Retina (tissue), 1 donor: ENCODE data around the gene KIAA0930.
"Not testable (repeated sequence)": the region's sequence is repeated elsewhere in the genome, so short reads cannot be mapped to it uniquely, and the experiment has no call there.

ENCODE experiments used
- DNase-seq: peaks from one replicate; pipeline ENCODE4 v3.0.0-alpha.2; 2016

KIAA0930 gene

GRCh38 chr22:45262931-45263462 is 22.3 kb upstream of the KIAA0930 start:
- DNase-seq, result no peak

GRCh38 chr22:45262195-45262930 is 21.7 kb upstream of the KIAA0930 start:
- no peak for DNase-seq

GRCh38 chr22:45261407-45262088 is 20.9 kb upstream of the KIAA0930 start:
- no peak for DNase-seq

GRCh38 chr22:45260395-45260759 is 19.7 kb upstream of the KIAA0930 start:
- DNase-seq, result not testable (repeated sequence)

- DNase-seq, result no peak
These were observed 19.2 kb upstream of the KIAA0930 start for GRCh38 chr22:45259754-45260394.

- DNase-seq, result not testable (repeated sequence)
These were observed 17.2 kb upstream of the KIAA0930 start for GRCh38 chr22:45257941-45258340.

GRCh38 chr22:45254789-45255278 is 14.1 kb upstream of the KIAA0930 start:
- DNase-seq, result no peak

GRCh38 chr22:45254388-45254787 is 13.7 kb upstream of the KIAA0930 start:
- no peak for DNase-seq

- DNase-seq, result no peak
These were observed 12.4 kb upstream of the KIAA0930 start for GRCh38 chr22:45253039-45253641.

- DNase-seq, result no peak
These were observed 11.1 kb upstream of the KIAA0930 start for GRCh38 chr22:45251825-45252224.

GRCh38 chr22:45248832-45249561 is 8.3 kb upstream of the KIAA0930 start:
- no peak for DNase-seq

- no peak for DNase-seq
These were observed 5.6 kb upstream of the KIAA0930 start for GRCh38 chr22:45246060-45246985.

GRCh38 chr22:45244916-45245315 is 4.2 kb upstream of the KIAA0930 start:
- DNase-seq, result no peak

- no peak for DNase-seq
These were observed 2.1 kb upstream of the KIAA0930 start for GRCh38 chr22:45242778-45243191.

GRCh38 chr22:45240104-45240809 is 437 bp downstream of the KIAA0930 start:
- DNase-seq, result peak; percentile 71

GRCh38 chr22:45239681-45240051 is 1.0 kb downstream of the KIAA0930 start:
- DNase-seq, result peak; percentile 42

- no peak for DNase-seq
These were observed 1.6 kb downstream of the KIAA0930 start for GRCh38 chr22:45238957-45239680.

GRCh38 chr22:45238076-45238956 is 2.4 kb downstream of the KIAA0930 start:
- DNase-seq, result no peak
